OCI-LY3 (cell line): ENCODE measurements around the gene CMSS1.
"Not testable (repeated sequence)": the region's sequence is repeated elsewhere in the genome, so short reads cannot be mapped to it uniquely, and the experiment has no call there.

Experiments
- H2AFZ ChIP-seq: fragments of 200-600, 300-600 bp; shearing (Covaris generic); 2 replicates; pipeline ENCODE4 v1.6.0; 2014; ENCODE audit warnings: antibody characterized with exemption, low read depth, low read length
- H3K27ac ChIP-seq: fragments of 200-600, 300-600 bp; sonication (generic); 2 replicates; pipeline ENCODE4 v1.5.1; 2014; ENCODE audit warnings: mild to moderate bottlenecking, low read length, moderate library complexity, mixed read lengths
- H3K27me3 ChIP-seq: fragments of 200-600, 300-600 bp; sonication (generic); 2 replicates; pipeline ENCODE4 v1.6.1; 2014; ENCODE audit warnings: low read depth, low read length, mixed read lengths
- H3K36me3 ChIP-seq: fragments of 200-600, 300-600 bp; sonication (generic); replicated peaks from 2 replicates; pipeline ENCODE3; 2014; ENCODE audit warnings: low read depth, low read length, mixed read lengths
- H3K4me1 ChIP-seq: fragments of 300-600, 200-600 bp; sonication (generic); 2 replicates; pipeline ENCODE4 v1.6.1; 2014; ENCODE audit warnings: low read length, mixed read lengths
- H3K4me2 ChIP-seq: fragments of 200-600, 300-600 bp; sonication (generic); 2 replicates; pipeline ENCODE4 v1.6.1; 2014; ENCODE audit warnings: low read length, mixed read lengths
- H3K4me3 ChIP-seq: fragments of 300-600, 200-600 bp; sonication (generic); 2 replicates; pipeline ENCODE4 v1.5.1; 2014; ENCODE audit warnings: antibody characterized with exemption, mild to moderate bottlenecking, low read length, moderate library complexity
- H3K79me2 ChIP-seq: fragments of 300-600, 200-600 bp; shearing (Covaris generic); 2 replicates; pipeline ENCODE4 v1.6.1; 2014; ENCODE audit warnings: mild to moderate bottlenecking, low read length, mixed read lengths
- H3K9ac ChIP-seq: fragments of 300-600, 200-600 bp; shearing (Covaris generic); 2 replicates; pipeline ENCODE4 v1.6.0; 2014; ENCODE audit warnings: mild to moderate bottlenecking, low read length, moderate library complexity
- H3K9me3 ChIP-seq: fragments of 200-600, 300-600 bp; shearing (Covaris generic); 2 replicates; pipeline ENCODE4 v1.6.1; 2014; ENCODE audit warnings: low read length, mixed read lengths; ENCODE audit not compliant: insufficient read depth
- H4K20me1 ChIP-seq: fragments of 200-600, 300-600 bp; sonication (generic); 2 replicates; pipeline ENCODE4 v1.6.1; 2016; ENCODE audit warnings: low read length, mixed read lengths; ENCODE audit not compliant: insufficient read depth
- EZH2phosphoT487 ChIP-seq: fragments of 200-600 bp; shearing (Covaris generic); IDR thresholded peaks from 2 replicates; pipeline ENCODE4 v1.6.1; 2018; ENCODE audit warnings: antibody characterized with exemption, mixed run types, low read depth
- TF ChIP-seq, protein P1 (sequence below): fragments of 200-600, 300-600 bp; sonication (generic); IDR thresholded peaks from 2 replicates; pipeline ENCODE4 v1.5.1; 2014; ENCODE audit warnings: antibody characterized with exemption, low read length, low read depth

The CMSS1 gene

DNA sequence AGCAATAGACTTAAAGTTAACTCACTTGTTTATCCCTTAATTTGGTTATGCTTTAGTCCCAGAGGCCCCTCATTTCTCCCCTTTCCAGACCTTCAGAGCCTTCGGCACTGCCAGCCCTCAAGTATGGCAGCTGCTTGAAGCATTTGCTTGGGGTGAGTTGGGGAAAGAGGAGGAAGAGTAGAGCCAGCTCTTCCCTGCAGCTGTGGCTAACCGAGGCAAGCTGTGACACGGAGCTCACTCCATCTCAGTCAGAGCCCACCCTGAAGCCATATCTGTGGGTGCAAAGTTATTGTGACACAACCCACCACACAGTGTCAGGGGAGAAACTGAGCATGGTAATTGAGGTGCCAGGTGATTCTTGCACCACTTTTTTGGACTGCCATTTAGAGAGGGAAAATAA is 230.6 kb downstream of the CMSS1 start:
- Histone ChIP-seq H3K4me3 (peak overlapping the region; percentile 62), H4K20me1 (peaks cover 33% of the 10 kb centered on the region), H3K36me3 (no peaks in the 10 kb centered on the region), H3K9me3 (no peaks in the 10 kb centered on the region), H2AFZ (no peak overlapping the region), H3K27me3 (peaks cover 10% of the 10 kb centered on the region; the same call in 1 of the 2 replicates), H3K4me1 (peaks cover 54% of the 10 kb centered on the region), H3K9ac (peak overlapping the region; percentile 3; the same call in 1 of the 2 replicates), H3K4me2 (peak overlapping the region; percentile 68), H3K27ac (peak overlapping the region; percentile 75; the same call in 1 of the 2 replicates), H3K79me2 (peaks cover 4% of the 10 kb centered on the region; the same call in 1 of the 2 replicates)
- TF ChIP-seq, protein P1, sequence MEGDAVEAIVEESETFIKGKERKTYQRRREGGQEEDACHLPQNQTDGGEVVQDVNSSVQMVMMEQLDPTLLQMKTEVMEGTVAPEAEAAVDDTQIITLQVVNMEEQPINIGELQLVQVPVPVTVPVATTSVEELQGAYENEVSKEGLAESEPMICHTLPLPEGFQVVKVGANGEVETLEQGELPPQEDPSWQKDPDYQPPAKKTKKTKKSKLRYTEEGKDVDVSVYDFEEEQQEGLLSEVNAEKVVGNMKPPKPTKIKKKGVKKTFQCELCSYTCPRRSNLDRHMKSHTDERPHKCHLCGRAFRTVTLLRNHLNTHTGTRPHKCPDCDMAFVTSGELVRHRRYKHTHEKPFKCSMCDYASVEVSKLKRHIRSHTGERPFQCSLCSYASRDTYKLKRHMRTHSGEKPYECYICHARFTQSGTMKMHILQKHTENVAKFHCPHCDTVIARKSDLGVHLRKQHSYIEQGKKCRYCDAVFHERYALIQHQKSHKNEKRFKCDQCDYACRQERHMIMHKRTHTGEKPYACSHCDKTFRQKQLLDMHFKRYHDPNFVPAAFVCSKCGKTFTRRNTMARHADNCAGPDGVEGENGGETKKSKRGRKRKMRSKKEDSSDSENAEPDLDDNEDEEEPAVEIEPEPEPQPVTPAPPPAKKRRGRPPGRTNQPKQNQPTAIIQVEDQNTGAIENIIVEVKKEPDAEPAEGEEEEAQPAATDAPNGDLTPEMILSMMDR, result no peak

GRCh38 chr3:100051513-100051912 is 233.9 kb downstream of the CMSS1 start:
- H3K36me3 ChIP-seq, H3K4me3 ChIP-seq, H3K4me2 ChIP-seq, H3K27ac ChIP-seq, H2AFZ ChIP-seq, H3K9ac ChIP-seq, H3K79me2 ChIP-seq, H3K9me3 ChIP-seq, H3K27me3 ChIP-seq: not testable (repeated sequence)
- H3K4me1 ChIP-seq, result peaks cover 22% of the 10 kb centered on the region
- peaks cover 21% of the 10 kb centered on the region for H4K20me1 ChIP-seq

DNA sequence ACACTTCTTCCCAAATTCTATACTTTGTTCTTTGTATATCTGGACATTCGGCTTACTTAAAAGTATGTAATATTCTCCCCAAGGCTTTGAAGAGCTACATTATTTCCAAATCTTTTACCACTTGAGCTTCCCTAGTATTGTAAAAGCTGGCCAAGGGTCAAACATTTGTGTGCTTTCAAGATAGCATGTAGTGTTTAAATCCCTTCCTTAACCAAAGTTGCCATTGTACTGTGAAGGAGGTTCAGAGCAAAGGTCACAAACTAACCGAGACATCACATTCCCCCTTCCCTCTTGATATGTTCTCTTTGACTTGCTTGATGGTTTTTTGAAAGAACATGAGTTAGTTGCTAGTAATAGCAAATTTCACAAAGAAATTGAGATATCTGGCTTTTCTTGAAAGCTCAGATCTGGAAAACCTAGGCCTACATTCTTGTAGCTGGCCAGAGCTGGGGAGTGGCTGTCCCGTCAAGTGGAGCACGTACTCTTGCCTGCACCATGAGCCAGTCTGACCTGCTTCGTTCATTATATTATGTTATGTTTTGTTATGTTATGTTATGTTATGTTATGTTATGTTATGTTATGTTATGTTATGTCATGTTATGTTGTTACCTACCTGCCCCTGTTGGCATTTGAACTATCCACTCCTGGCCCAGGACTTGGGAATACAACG is 236.4 kb downstream of the CMSS1 start:
- H3K4me3 ChIP-seq, result no peak overlapping the region
- H4K20me1 ChIP-seq, result peaks cover 2% of the 10 kb centered on the region; the same call in 1 of the 2 replicates
- H3K9ac ChIP-seq, result no peak overlapping the region
- H3K36me3 ChIP-seq, result no peaks in the 10 kb centered on the region
- no peak overlapping the region for H3K27ac ChIP-seq
- H2AFZ ChIP-seq, result no peak overlapping the region
- TF ChIP-seq, protein P1, result no peak
- no peak for TF ChIP-seq EZH2phosphoT487
- no peaks in the 10 kb centered on the region for H3K4me1 ChIP-seq
- no peaks in the 10 kb centered on the region for H3K9me3 ChIP-seq
- H3K27me3 ChIP-seq, result peaks cover 3% of the 10 kb centered on the region; the same call in 1 of the 2 replicates
- H3K4me2 ChIP-seq, result no peak overlapping the region
- no peaks in the 10 kb centered on the region for H3K79me2 ChIP-seq

DNA sequence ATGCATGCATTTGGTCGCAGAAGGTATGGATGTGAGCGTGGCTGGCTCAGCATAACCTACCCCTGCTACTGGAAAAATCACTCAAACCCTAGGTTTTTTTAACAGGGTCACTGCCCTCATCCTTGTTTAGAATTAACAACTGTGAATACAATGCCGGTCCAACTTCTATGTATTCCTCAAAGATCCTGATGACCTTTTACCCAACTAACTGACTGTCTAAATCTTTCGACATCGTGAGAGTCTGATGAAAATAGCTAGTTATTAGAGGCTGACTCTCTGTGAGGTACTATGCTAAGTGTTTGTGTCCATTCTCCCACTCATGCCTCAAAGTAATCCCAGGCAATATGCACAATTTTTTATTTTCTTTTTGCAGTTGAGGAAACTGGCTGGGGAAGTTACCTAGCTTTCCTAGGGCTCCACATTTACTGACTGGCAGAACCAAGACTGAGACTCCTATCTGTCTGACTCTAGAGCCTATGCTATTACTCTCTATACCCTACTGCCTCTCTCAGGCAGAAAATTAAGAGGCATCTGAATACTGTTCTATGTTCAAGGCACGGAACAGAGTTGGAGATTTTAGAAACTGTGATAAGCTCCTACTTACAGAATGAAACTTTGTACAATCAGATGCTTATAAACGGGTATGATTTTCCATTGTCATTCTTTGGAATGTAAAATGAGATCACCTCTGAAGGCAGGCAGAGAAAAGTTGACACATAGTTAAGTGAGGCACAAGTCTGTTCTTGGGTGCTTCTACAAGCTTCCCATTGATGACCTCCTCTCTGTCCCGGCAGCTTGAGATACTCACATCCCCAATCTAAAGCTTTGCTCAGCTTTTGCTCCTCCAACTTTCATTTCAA is 240.3 kb downstream of the CMSS1 start:
- no peaks in the 10 kb centered on the region for H4K20me1 ChIP-seq
- H3K9ac ChIP-seq, result no peak overlapping the region
- no peaks in the 10 kb centered on the region for H3K36me3 ChIP-seq
- no peak overlapping the region for H3K27ac ChIP-seq
- H3K4me1 ChIP-seq, result no peaks in the 10 kb centered on the region
- H3K79me2 ChIP-seq, result no peaks in the 10 kb centered on the region
- H3K27me3 ChIP-seq, result no peaks in the 10 kb centered on the region
- no peaks in the 10 kb centered on the region for H3K9me3 ChIP-seq
- H3K4me3 ChIP-seq, result no peak overlapping the region
- H3K4me2 ChIP-seq, result no peak overlapping the region
- TF ChIP-seq, protein P1, result peak; percentile 38
- TF ChIP-seq EZH2phosphoT487, result no peak
- no peak overlapping the region for H2AFZ ChIP-seq
